HepG2 (cell line): ENCODE measurements around the gene ALG14.

Source experiments
- CBX1 ChIP-seq: IDR thresholded peaks from one replicate; pipeline ENCODE4 v1.6.1; 2016; ENCODE audit warnings: antibody characterized with exemption, low read depth
- DBP ChIP-seq: sonication (generic); formaldehyde crosslinking; IDR thresholded peaks from 2 replicates; pipeline ENCODE4 v1.4.0; 2020; ENCODE audit warnings: missing genetic modification reagents; ENCODE audit errors: not compliant biosample characterization
- DPF2 ChIP-seq: sonication (generic); formaldehyde crosslinking; IDR thresholded peaks from 2 replicates; pipeline ENCODE4 v1.4.0; 2020; ENCODE audit warnings: mild to moderate bottlenecking, low read depth, missing genetic modification reagents, borderline replicate concordance
- EP300 ChIP-seq, 3 experiments: sonication (generic) in 1 of 3; formaldehyde crosslinking in 1 of 3; IDR thresholded peaks; 2 replicates each; pipeline versions ENCODE4 v1.5.1 to v1.6.1; 2011 to 2020; ENCODE audit warnings: low read depth in 2 of 3, low read length in 2 of 3, borderline replicate concordance in 1 of 3, improper control_type of control experiment in 1 of 3, mild to moderate bottlenecking in 1 of 3, missing genetic modification reagents in 1 of 3, moderate library complexity in 1 of 3
- EZH2 ChIP-seq: conservative IDR thresholded peaks from 2 replicates; pipeline ENCODE4 v1.6.1; 2012; ENCODE audit warnings: mild to moderate bottlenecking, low read depth, low read length, moderate library complexity
- NCOA2 ChIP-seq: sonication (generic); formaldehyde crosslinking; IDR thresholded peaks from 2 replicates; pipeline ENCODE4 v1.8.0; 2022; ENCODE audit warnings: inconsistent platforms
- PHF21A ChIP-seq: sonication (generic); formaldehyde crosslinking; IDR thresholded peaks from 2 replicates; pipeline ENCODE4 v1.5.0; 2020; ENCODE audit warnings: mild to moderate bottlenecking, missing genetic modification reagents
- SRF ChIP-seq: IDR thresholded peaks from 2 replicates; pipeline ENCODE4 v1.6.1; 2011; ENCODE audit warnings: mild to moderate bottlenecking, low read depth, low read length, moderate library complexity
- ZNF101 ChIP-seq: sonication (generic); formaldehyde crosslinking; IDR thresholded peaks from 2 replicates; pipeline ENCODE4 v1.4.0; 2020; ENCODE audit warnings: mild to moderate bottlenecking, low read depth, missing genetic modification reagents, borderline replicate concordance
- ZNF136 ChIP-seq: sonication (generic); formaldehyde crosslinking; IDR thresholded peaks from 2 replicates; pipeline ENCODE4 v1.8.1; 2022; ENCODE audit warnings: low read depth, mild to moderate bottlenecking, moderate library complexity, missing genetic modification reagents
- ZNF749 ChIP-seq: sonication (generic); formaldehyde crosslinking; IDR thresholded peaks from 2 replicates; pipeline ENCODE4 v1.8.0; 2022; ENCODE audit warnings: mild to moderate bottlenecking, missing genetic modification reagents, moderate library complexity, borderline replicate concordance
- ZSCAN29 ChIP-seq: sonication (generic); formaldehyde crosslinking; conservative IDR thresholded peaks from 2 replicates; pipeline ENCODE4 v1.4.0; 2020; ENCODE audit warnings: mild to moderate bottlenecking, missing genetic modification reagents
- TF ChIP-seq, protein P1 (sequence below): sonication (generic); formaldehyde crosslinking; IDR thresholded peaks from 2 replicates; pipeline ENCODE4 v1.5.0; 2020; ENCODE audit warnings: mild to moderate bottlenecking, missing genetic modification reagents, moderate library complexity
- TF ChIP-seq, protein P2 (sequence below): IDR thresholded peaks from 2 replicates; pipeline ENCODE4 v1.6.1; 2016; ENCODE audit warnings: low read depth, control low read depth

DNA sequence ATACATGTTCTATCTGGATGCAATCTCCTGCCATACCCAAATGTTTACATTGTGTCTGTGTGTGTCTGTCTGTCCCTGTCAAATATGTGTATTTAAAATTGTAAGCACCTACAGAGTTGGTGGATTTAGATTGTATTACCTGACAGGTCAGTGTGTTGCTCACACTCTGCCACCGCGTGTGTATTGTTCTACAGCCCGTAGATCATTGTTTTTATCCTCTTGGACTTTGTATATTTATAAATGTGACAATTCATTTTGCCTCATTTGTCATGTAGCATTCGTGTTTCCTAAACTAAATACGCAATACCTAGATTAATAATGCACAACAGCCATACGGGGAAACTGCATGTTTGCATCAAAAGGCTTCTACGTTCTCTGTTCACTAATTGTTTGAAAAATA lies 634 bp downstream of the ALG14 start:
- no peak for TF ChIP-seq EZH2
- TF ChIP-seq CBX1, result no peak
- TF ChIP-seq ZNF136, result no peak
- TF ChIP-seq, protein P1, sequence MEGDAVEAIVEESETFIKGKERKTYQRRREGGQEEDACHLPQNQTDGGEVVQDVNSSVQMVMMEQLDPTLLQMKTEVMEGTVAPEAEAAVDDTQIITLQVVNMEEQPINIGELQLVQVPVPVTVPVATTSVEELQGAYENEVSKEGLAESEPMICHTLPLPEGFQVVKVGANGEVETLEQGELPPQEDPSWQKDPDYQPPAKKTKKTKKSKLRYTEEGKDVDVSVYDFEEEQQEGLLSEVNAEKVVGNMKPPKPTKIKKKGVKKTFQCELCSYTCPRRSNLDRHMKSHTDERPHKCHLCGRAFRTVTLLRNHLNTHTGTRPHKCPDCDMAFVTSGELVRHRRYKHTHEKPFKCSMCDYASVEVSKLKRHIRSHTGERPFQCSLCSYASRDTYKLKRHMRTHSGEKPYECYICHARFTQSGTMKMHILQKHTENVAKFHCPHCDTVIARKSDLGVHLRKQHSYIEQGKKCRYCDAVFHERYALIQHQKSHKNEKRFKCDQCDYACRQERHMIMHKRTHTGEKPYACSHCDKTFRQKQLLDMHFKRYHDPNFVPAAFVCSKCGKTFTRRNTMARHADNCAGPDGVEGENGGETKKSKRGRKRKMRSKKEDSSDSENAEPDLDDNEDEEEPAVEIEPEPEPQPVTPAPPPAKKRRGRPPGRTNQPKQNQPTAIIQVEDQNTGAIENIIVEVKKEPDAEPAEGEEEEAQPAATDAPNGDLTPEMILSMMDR (CRISPR knock-in tag), result no peak
- no peak for TF ChIP-seq DPF2 (CRISPR knock-in tag)
- no peak for TF ChIP-seq NCOA2 (CRISPR knock-in tag)
- no peak for TF ChIP-seq EP300 (IDR thresholded peaks at IDR 0.05; ENCODE audit: low read depth in 2 of 2, low read length in 2 of 2)
- no peak for TF ChIP-seq EP300 (CRISPR knock-in tag; IDR thresholded peaks at IDR 0.05; ENCODE audit: borderline replicate concordance)
- TF ChIP-seq ZSCAN29 (CRISPR knock-in tag), result no peak; the same call in 1 of the 2 replicates
- TF ChIP-seq, protein P2, sequence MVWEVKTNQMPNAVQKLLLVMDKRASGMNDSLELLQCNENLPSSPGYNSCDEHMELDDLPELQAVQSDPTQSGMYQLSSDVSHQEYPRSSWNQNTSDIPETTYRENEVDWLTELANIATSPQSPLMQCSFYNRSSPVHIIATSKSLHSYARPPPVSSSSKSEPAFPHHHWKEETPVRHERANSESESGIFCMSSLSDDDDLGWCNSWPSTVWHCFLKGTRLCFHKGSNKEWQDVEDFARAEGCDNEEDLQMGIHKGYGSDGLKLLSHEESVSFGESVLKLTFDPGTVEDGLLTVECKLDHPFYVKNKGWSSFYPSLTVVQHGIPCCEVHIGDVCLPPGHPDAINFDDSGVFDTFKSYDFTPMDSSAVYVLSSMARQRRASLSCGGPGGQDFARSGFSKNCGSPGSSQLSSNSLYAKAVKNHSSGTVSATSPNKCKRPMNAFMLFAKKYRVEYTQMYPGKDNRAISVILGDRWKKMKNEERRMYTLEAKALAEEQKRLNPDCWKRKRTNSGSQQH (CRISPR knock-in tag), result no peak
- no peak for TF ChIP-seq ZNF101
- TF ChIP-seq DBP (CRISPR knock-in tag), result no peak
- TF ChIP-seq PHF21A (CRISPR knock-in tag), result no peak
- TF ChIP-seq ZNF749 (CRISPR knock-in tag), result no peak
- no peak for TF ChIP-seq SRF
